Stimulated activated CD4-positive, alpha-beta T cell treated with anti-CD3 and anti-CD28 coated beads, Interleukin-1b, Interleukin-23, amount 100 ng/mL, for 48 hours (primary cell): ENCODE measurements around the gene SPSB4.

Experiments
- DNase-seq: peaks from one replicate; pipeline ENCODE4 v3.0.0-alpha.2; 2020

Gene SPSB4

GRCh38 chr3:141050576-141051442 lies at the start of gene SPSB4:
Gene SPSB4, plus strand, starts transcription at chr3:141051347. Its CDS starts 14,758 bp downstream, at chr3:141066105.
- peak; percentile 8 for DNase-seq

- DNase-seq, result no peak
Measured at GRCh38 chr3:141006344-141006743, 44.8 kb upstream of the SPSB4 start.

- no peak for DNase-seq
Measured at GRCh38 chr3:141009496-141009895, 41.7 kb upstream of the SPSB4 start.

- peak; percentile 80 for DNase-seq
Measured at GRCh38 chr3:141011232-141011996, 39.7 kb upstream of the SPSB4 start.

- no peak for DNase-seq
Measured at GRCh38 chr3:141011997-141012262, 39.2 kb upstream of the SPSB4 start.

GRCh38 chr3:141012571-141012970 lies 38.6 kb upstream of the SPSB4 start:
- DNase-seq, result no peak

- DNase-seq, result no peak
Measured at GRCh38 chr3:141015481-141015880, 35.7 kb upstream of the SPSB4 start.

GRCh38 chr3:141017366-141018322 lies 33.5 kb upstream of the SPSB4 start:
- DNase-seq, result peak; percentile 38

- no peak for DNase-seq
Measured at GRCh38 chr3:141019244-141019643, 31.9 kb upstream of the SPSB4 start.

- DNase-seq, result peak; percentile 16
Measured at GRCh38 chr3:141020143-141020830, 30.9 kb upstream of the SPSB4 start.

GRCh38 chr3:141021261-141021660 lies 29.9 kb upstream of the SPSB4 start:
- DNase-seq, result no peak

GRCh38 chr3:141030296-141030695 lies 20.9 kb upstream of the SPSB4 start:
- no peak for DNase-seq

- DNase-seq, result no peak
Measured at GRCh38 chr3:141039589-141039988, 11.6 kb upstream of the SPSB4 start.

GRCh38 chr3:141044695-141045641 lies 6.2 kb upstream of the SPSB4 start:
- DNase-seq, result no peak

GRCh38 chr3:141045849-141046248 lies 5.3 kb upstream of the SPSB4 start:
- no peak for DNase-seq

- DNase-seq, result no peak
Measured at GRCh38 chr3:141047168-141047567, 4.0 kb upstream of the SPSB4 start.

- DNase-seq, result no peak
Measured at GRCh38 chr3:141049681-141050080, 1.5 kb upstream of the SPSB4 start.

- DNase-seq, result no peak
Measured at GRCh38 chr3:141051443-141052200, 475 bp downstream of the SPSB4 start.

GRCh38 chr3:141052201-141053069 lies 1.3 kb downstream of the SPSB4 start:
- DNase-seq, result no peak
